Large intestine (tissue), 3 donors: Measurements from ENCODE around the gene ITGAV. TPM values are rescaled to one million over a fixed set of nuclear protein-coding genes. Genes with fewer than 3 reads are reported as not detected.

Experiments used
- DNase-seq, 2 donors: peaks; one replicate each; pipeline versions ENCODE4 v3.0.0 to v3.0.0-alpha.2; 2013
- H3K27ac ChIP-seq: one replicate; pipeline ENCODE4 v1.5.1; 2013; ENCODE audit warnings: low read length
- H3K27me3 ChIP-seq: 2 replicates; pipeline ENCODE4 v1.6.1; 2013; ENCODE audit warnings: low read length; ENCODE audit not compliant: control insufficient read depth, insufficient read depth
- H3K36me3 ChIP-seq: 2 replicates; pipeline ENCODE4 v1.6.1; 2013; ENCODE audit warnings: low read length; ENCODE audit not compliant: control insufficient read depth, insufficient read depth
- H3K4me1 ChIP-seq: one replicate; pipeline ENCODE4 v1.6.1; 2013; ENCODE audit warnings: low read length; ENCODE audit not compliant: control insufficient read depth, insufficient read depth
- H3K4me3 ChIP-seq: one replicate; pipeline ENCODE4 v1.5.1; 2013; ENCODE audit warnings: low read length
- H3K9me3 ChIP-seq: one replicate; pipeline ENCODE4 v1.6.1; 2013; ENCODE audit warnings: mild to moderate bottlenecking, low read depth, low read length, moderate library complexity; ENCODE audit not compliant: control insufficient read depth
- WGBS: methylation state at CpG from one replicate; pipeline ENCODE4 v1.1.5; 2013; ENCODE audit warnings: low lambda C conversion rate; ENCODE audit not compliant: insufficient coverage; 5-methylcytosine and 5-hydroxymethylcytosine counted together
- polyA plus RNA-seq: library from polyadenylated mRNA; unstranded; fragments of 120-200 nt; gene quantifications from one replicate; pipeline ENCODE4 v1.2.1, GENCODE V29; 2013

The ITGAV gene
- polyA plus RNA-seq, 1 donor = 46.4 TPM

- WGBS = 95% methylated on average over 2 of the region's 3 CpGs
- Histone ChIP-seq H3K4me3 (no peak overlapping the region), H3K4me1 (peaks cover 5% of the 10 kb centered on the region)
Observed at GRCh38 chr2:186573531-186573930, 16.3 kb upstream of the ITGAV start.

GRCh38 chr2:186575302-186575701 lies 14.6 kb upstream of the ITGAV start:
- Histone ChIP-seq H3K36me3 (no peaks in the 10 kb centered on the region), H3K27me3 (no peaks in the 10 kb centered on the region), H3K9me3 (no peaks in the 10 kb centered on the region), H3K4me3 (no peak overlapping the region), H3K27ac (peak overlapping the region; percentile 24), H3K4me1 (peaks cover 5% of the 10 kb centered on the region)
- WGBS = 29% methylated on average over 1 of the region's 1 CpG
- DNase-seq = peak; percentile 86 to 91

More at GRCh38 chr2:186573531-186573930, 16.3 kb upstream of the ITGAV start:
- Histone ChIP-seq H3K27me3 (no peaks in the 10 kb centered on the region), H3K9me3 (no peaks in the 10 kb centered on the region), H3K36me3 (no peaks in the 10 kb centered on the region), H3K27ac (no peak overlapping the region)
- no peak for DNase-seq

- DNase-seq = no peak
- H3K9me3 ChIP-seq = no peaks in the 10 kb centered on the region
- WGBS = 100% methylated on average over 1 of the region's 1 CpG
- H3K4me1 ChIP-seq = peaks cover 5% of the 10 kb centered on the region
- no peaks in the 10 kb centered on the region for H3K36me3 ChIP-seq
- H3K27me3 ChIP-seq = no peaks in the 10 kb centered on the region
- H3K27ac ChIP-seq = peak overlapping the region; percentile 24
- H3K4me3 ChIP-seq = no peak overlapping the region
Observed at GRCh38 chr2:186575856-186576255, 14.0 kb upstream of the ITGAV start.

GRCh38 chr2:186576614-186577013 lies 13.2 kb upstream of the ITGAV start:
- DNase-seq = no peak
- no CpG with 5 or more reads among the region's 3 CpGs for WGBS
- no peaks in the 10 kb centered on the region for H3K36me3 ChIP-seq
- no peak overlapping the region for H3K27ac ChIP-seq
- H3K27me3 ChIP-seq = no peaks in the 10 kb centered on the region
- H3K4me1 ChIP-seq = peaks cover 5% of the 10 kb centered on the region
- H3K4me3 ChIP-seq = no peak overlapping the region
- no peaks in the 10 kb centered on the region for H3K9me3 ChIP-seq

GRCh38 chr2:186582698-186583097 lies 7.2 kb upstream of the ITGAV start:
- DNase-seq = no peak
- Histone ChIP-seq H3K9me3 (no peaks in the 10 kb centered on the region), H3K27me3 (no peaks in the 10 kb centered on the region), H3K4me1 (peaks cover 5% of the 10 kb centered on the region), H3K36me3 (no peaks in the 10 kb centered on the region), H3K27ac (no peak overlapping the region), H3K4me3 (no peak overlapping the region)

GRCh38 chr2:186584053-186584452 lies 5.8 kb upstream of the ITGAV start:
- DNase-seq = no peak
- peaks cover 7% of the 10 kb centered on the region for H3K4me1 ChIP-seq
- no peaks in the 10 kb centered on the region for H3K9me3 ChIP-seq
- WGBS = no CpG with 5 or more reads among the region's 1 CpG
- H3K36me3 ChIP-seq = no peaks in the 10 kb centered on the region
- no peaks in the 10 kb centered on the region for H3K27me3 ChIP-seq
- H3K27ac ChIP-seq = no peak overlapping the region
- H3K4me3 ChIP-seq = no peak overlapping the region

GRCh38 chr2:186588421-186588820 lies 1.4 kb upstream of the ITGAV start:
- DNase-seq = no peak
- no peak overlapping the region for H3K4me3 ChIP-seq
- H3K4me1 ChIP-seq = peaks cover 8% of the 10 kb centered on the region
- no CpG with 5 or more reads among the region's 9 CpGs for WGBS
- no peaks in the 10 kb centered on the region for H3K27me3 ChIP-seq
- no peaks in the 10 kb centered on the region for H3K9me3 ChIP-seq
- no peaks in the 10 kb centered on the region for H3K36me3 ChIP-seq
- no peak overlapping the region for H3K27ac ChIP-seq

- no peaks in the 10 kb centered on the region for H3K27me3 ChIP-seq
- H3K27ac ChIP-seq = peak overlapping the region; percentile 90
- peaks cover 8% of the 10 kb centered on the region for H3K4me1 ChIP-seq
- H3K9me3 ChIP-seq = no peaks in the 10 kb centered on the region
- peak overlapping the region; percentile 78 for H3K4me3 ChIP-seq
- DNase-seq = no peak
- no CpG with 5 or more reads among the region's 14 CpGs for WGBS
- no peaks in the 10 kb centered on the region for H3K36me3 ChIP-seq
Observed at GRCh38 chr2:186588940-186589611, 780 bp upstream of the ITGAV start.

- H3K27ac ChIP-seq = peak overlapping the region; percentile 90
- peak overlapping the region; percentile 78 for H3K4me3 ChIP-seq
- WGBS = no CpG with 5 or more reads among the region's 32 CpGs
- no peaks in the 10 kb centered on the region for H3K9me3 ChIP-seq
- H3K36me3 ChIP-seq = no peaks in the 10 kb centered on the region
- no peaks in the 10 kb centered on the region for H3K27me3 ChIP-seq
- peaks cover 8% of the 10 kb centered on the region for H3K4me1 ChIP-seq
- DNase-seq = no peak
Observed at GRCh38 chr2:186590350-186590758, 498 bp downstream of the ITGAV start.

GRCh38 chr2:186590759-186591505 lies 1.1 kb downstream of the ITGAV start:
- 0% methylated on average over 4 of the region's 17 CpGs for WGBS
- Histone ChIP-seq H3K4me3 (peak overlapping the region; percentile 78), H3K36me3 (no peaks in the 10 kb centered on the region), H3K9me3 (no peaks in the 10 kb centered on the region), H3K27ac (peak overlapping the region; percentile 90), H3K4me1 (peaks cover 4% of the 10 kb centered on the region), H3K27me3 (no peaks in the 10 kb centered on the region)
- peak in 1 of 2 donors; percentile 63 for DNase-seq
